Skin of body (tissue), 2 donors: ENCODE data around the gene AP2A1. TPM values are rescaled to one million over a fixed set of nuclear protein-coding genes. Genes with fewer than 3 reads are reported as not detected.
A peak's percentile ranks its signal among the peaks of the same experiment; 100 is the strongest.

Source experiments
- DNase-seq: peaks from one replicate; lab custom pipeline; 2025; lab: John Stamatoyannopoulos, UW
- total RNA-seq: library from RNA; depleted of rRNA; stranded (reverse); fragments of >200 nt; gene quantifications from one replicate; pipeline ENCODE4 v1.2.3, GENCODE V29; 2014

Gene AP2A1
- total RNA-seq, 1 donor from 2014 or later = 31.4 TPM

GRCh38 chr19:49766007-49766929 is 533 bp upstream of the AP2A1 start:
- DNase-seq = peak; percentile 100

GRCh38 chr19:49767381-49767780 is 580 bp downstream of the AP2A1 start:
- no peak for DNase-seq

- DNase-seq = no peak
Measured at GRCh38 chr19:49767967-49768581, 1.3 kb downstream of the AP2A1 start.

- no peak for DNase-seq
Measured at GRCh38 chr19:49770529-49770928, 3.7 kb downstream of the AP2A1 start.

DNA sequence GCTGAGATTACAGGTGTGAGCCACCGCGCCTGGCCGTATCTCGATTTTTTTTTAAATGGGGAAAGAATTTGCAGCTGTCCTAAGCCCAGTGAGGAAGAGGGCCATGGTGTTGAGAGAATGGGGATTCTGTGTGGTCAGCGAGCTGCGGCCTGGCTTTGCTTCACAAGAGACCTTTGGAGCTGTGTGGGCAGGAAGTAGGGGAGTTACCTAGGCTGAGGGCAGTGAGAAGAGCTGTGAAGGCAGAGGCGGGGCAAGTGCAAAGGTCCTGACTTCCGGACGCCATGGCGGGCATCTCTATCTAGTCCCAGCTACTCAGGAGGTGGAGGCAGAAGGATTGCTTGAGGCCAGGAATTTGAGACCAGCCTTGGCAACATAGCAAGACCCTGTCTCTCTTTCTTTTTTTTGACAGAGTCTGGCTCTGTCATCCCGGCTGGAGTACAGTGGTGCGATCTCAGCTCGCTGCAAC is 4.9 kb downstream of the AP2A1 start:
- no peak for DNase-seq

GRCh38 chr19:49772850-49773432 is 6.1 kb downstream of the AP2A1 start:
- DNase-seq = no peak

GRCh38 chr19:49773663-49774350 is 7.0 kb downstream of the AP2A1 start:
- no peak for DNase-seq

GRCh38 chr19:49774969-49775368 is 8.2 kb downstream of the AP2A1 start:
- no peak for DNase-seq

- DNase-seq = no peak
Measured at GRCh38 chr19:49775742-49776370, 9.1 kb downstream of the AP2A1 start.

DNA sequence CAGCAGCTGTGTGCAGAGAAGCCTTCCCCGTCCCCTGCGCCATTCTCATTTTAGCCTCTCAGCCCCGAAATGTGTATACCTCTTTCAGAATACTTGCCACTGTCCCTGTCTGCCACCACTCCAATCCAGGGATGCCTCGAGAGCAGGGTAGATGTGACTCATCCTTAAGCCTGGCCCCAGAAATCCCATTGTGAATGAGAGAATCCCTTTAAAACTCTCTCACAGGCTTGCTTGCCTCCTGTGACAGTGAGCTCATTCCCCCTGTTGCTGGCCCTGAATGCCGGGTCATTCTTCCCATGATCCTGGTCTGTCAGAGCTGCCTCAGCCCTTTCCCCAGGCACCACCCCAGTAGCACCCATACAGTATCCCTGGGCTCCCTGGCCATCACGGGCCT is 9.6 kb downstream of the AP2A1 start:
- DNase-seq = no peak

DNA sequence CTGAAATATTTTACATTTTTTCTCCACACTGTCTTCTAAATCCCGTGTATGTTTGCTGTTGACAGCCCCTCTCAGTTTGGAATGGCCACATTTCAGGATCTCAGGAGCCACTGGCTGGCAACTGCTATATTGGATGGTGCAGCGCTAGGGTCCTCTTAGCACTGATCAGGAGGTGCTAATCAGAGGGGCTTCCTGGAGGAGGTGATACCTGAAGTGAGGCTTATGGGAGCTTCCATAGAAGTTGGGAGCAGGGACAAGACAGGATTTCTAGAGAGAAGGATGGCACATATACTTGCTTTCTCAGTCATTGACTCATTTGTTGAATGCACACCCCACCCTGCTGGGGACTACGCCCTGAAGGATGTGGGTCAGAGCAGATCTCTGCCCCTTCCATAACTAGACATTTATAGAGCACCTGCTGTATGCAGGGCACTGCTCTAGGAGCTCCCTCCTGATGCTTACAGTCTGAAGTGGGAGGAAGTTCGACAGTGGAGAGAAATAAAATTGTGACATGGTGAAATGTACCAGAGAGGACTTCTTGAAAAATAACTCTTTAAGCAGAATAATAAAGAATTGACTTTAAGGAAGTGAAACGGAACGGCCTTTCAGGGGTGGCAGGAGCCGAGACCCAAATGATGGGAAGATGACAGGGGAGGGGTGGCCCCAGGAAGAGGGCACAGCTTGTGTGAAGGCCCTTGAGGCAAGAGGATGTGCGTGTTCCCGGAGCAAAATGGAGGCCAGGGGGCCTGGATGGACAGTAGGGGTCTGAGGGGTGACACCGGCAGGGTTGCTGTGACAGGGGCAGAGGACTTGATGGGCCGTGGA is 13.1 kb downstream of the AP2A1 start:
- no peak for DNase-seq

GRCh38 chr19:49780861-49781260 is 14.1 kb downstream of the AP2A1 start:
- no peak for DNase-seq

GRCh38 chr19:49781394-49781793 is 14.6 kb downstream of the AP2A1 start:
- DNase-seq = no peak

DNA sequence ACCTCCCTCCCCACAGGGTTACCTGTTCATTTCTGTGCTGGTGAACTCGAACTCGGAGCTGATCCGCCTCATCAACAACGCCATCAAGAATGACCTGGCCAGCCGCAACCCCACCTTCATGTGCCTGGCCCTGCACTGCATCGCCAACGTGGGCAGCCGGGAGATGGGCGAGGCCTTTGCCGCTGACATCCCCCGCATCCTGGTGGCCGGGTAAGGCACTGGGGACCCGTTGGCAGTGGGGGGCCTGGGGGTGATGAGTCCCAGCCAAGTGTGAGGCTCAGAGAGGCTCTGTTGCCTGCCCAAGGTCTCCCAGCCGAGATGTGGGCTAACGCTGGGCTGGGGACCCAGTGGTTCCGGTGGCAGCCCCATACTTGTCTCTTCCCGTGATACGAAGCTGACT is 15.7 kb downstream of the AP2A1 start:
- no peak for DNase-seq

- DNase-seq = no peak
Measured at GRCh38 chr19:49786376-49786820, 19.6 kb downstream of the AP2A1 start.

DNA sequence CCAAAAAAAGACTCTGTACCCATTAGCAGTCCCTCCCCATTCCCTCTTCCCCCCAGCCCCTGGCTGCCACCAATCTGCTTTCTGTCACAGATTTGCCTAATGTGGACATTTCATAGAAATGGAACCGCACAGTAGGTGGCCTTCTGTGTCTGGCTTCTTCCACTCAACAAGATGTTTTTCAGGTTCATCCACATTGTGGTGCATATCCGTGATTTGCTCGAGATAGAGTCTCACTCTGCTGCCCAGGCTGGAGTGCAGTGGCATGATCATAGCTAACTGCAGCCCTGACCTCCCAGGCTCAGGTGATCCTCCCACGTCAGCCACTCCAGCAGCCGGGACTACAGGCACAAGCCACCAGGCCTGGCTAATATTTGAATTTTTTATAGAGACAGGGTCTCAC is 20.9 kb downstream of the AP2A1 start:
- no peak for DNase-seq

- no peak for DNase-seq
Measured at GRCh38 chr19:49788857-49789256, 22.1 kb downstream of the AP2A1 start.

GRCh38 chr19:49790866-49791265 is 24.1 kb downstream of the AP2A1 start:
- DNase-seq = no peak

- no peak for DNase-seq
Measured at GRCh38 chr19:49791776-49792445, 25.1 kb downstream of the AP2A1 start.
